ENCODE measurements around the gene RPL29.
A peak's percentile ranks its signal among the peaks of the same experiment; 100 is the strongest.
"Not testable (repeated sequence)": the region's sequence is repeated elsewhere in the genome, so short reads cannot be mapped to it uniquely, and the experiment has no call there.

Gene RPL29

DNA sequence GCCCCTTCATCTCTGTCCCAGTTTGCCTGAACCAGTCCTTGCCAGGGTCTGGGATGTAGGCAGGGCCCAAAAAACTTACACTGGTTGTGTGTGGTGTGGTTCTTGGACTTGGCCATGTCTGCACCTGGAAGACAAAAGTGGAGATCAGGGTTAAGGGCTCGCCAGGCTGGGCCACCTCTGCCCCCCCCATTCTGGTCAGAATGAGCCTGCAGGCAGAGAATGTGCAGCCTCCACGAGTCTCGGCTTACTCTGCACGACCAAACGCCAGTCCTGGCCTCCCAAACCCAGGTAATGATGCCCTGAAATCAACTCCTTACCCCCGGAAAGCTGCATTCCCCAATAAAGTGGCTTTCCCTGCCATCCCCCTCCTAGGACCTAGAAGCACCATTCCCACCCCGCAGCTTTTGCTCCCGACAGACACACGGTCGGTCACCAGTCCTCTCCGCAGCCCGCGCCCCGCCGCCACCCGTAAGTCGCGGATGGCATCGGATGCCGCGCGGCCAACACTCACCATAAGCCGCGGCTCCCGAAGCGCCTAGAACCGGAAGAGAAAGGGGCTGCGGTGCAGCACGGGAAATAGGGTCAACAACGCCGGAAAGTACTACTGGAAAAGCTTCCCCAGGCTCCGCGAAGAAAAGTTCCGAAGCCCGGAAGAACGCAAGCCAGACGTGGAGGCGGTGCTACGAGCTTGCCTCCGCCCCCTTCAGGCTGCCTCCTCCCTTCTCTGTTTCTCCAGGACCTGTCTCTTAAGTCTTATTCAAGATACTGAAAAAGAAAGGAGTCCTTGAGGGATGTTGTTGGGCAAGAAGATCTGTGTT is at the start of gene RPL29:
RPL29 (minus strand) TSS at position 550 of the 818 bp plus-strand sequence; CDS start at position 116, 434 bp downstream.
- peak; percentile 98 for DNase-seq

DNA sequence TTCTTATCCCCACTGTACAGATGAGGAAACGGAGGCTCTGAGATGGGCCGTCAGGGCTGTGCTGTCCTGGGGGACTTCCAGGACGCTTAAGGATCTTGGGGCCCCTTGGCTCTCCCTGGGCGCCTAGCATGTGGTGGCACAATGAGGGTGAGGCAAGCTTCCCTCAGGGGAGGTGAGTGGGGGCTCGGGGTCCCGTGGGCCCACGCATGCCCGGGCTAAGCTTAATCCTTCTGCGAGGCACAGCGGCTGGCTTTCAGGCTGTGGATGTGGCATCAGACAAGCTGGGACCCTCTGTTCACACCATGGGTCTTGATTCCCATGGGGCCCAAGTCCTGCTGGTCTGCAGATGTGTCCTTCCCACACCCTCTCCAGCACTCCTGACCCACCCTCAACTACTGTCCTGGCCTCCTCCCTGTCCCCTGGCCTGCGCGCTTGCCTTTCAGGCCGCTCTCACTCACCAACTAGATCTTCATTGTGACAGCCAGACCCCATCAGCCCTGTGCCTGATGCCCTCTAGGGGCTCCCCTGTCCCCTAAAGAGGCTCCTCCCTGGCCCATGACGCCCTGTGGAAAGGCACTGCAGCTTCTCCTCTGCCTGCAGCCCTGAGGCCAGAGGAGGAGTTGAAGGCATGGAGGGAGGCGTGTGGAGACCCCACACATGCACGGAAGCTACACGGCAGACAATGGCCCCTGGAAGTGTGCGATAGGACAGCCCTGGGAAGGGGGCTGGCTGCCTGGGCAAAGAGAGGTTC is 49.3 kb upstream of the RPL29 start:
- no peak for DNase-seq

DNA sequence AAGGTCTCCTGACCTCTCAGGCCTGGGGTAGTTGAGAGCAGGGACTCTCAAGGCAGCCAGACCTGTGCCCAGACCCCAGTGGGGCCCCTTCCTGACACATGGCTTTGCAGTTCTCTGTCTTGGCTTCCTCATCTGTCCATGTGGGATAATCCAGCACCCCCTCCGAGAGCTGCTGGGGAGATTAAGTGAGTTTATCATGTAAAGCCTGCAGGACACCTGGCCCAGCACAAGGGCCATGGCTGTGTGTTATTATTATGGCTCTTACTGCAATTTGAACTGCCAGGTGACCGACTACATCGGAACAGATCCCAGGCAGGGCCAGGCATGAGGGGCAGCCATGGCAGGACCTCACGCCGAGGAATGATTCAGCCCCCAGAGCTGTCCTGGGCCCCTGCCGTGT is 48.1 kb upstream of the RPL29 start:
- no peak for DNase-seq

DNA sequence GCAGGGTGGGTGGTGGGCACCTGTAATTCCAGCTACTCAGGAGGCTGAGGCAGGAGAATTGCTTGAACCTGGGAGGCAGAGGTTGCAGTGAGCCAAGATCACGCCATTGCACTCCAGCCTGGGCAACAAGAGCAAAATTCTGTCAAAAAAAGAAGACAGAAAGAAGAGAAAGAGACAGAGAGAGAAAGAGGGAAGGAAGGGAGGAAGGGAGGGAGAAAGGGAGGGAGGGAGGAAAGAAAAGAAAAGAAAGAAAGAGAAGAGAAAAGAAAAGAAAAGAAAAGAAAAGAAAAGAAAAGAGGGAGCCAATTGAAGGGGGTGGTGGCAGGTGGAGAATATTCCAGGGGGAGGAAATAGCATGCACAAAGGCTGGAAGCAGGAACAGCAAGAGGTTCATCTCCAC is 47.3 kb upstream of the RPL29 start:
- DNase-seq, result not testable (repeated sequence)

DNA sequence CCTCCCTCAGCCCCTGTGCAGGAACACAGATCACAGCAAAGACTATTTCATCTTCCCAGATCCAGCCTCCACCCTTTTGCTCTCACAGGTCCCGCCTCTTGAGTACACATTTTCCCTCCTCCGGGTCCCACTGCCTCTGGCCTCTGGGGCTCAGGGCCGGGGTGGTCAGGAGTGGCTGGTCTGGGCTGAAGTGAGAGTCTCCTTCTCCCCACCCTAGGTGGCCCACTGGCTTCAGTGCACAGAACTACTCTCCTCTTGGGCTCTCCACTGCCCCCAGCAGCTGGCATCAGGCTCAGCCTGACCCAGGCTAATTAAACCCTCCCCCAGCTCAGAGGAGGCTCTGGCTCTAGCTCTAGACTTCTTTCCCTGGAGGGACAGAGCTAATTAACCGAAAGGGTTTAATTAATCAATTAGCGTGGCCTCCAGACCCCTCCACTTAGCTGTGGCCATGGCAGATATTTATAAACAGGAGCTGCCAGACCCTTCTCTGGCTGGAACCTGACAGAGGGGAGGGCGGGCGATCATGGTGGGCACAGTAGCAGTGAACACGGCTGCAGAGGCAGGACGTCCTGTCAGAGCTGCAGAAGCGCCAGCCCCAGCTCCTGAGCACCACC is 45.5 kb upstream of the RPL29 start:
- no peak for DNase-seq

DNA sequence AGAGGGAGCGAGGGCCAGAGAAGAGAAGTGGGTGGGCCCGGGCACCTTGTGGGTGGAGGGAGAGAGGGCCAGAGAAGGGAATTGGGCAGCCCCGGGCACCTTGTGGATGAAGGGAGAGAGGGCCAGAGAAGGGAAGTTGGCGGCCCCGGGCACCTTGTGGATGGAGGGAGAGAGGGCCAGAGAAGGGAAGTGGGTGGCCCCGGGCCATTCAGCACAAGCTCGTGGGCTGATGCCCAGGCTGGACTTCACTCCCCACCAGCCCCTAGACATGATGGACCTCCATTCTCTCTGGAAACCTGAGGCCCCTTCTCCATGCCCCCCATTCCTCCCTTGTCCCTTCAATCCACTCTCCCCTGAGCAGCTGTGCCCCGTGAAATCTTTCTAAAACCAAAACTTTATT is 44.9 kb upstream of the RPL29 start:
- no peak for DNase-seq

DNA sequence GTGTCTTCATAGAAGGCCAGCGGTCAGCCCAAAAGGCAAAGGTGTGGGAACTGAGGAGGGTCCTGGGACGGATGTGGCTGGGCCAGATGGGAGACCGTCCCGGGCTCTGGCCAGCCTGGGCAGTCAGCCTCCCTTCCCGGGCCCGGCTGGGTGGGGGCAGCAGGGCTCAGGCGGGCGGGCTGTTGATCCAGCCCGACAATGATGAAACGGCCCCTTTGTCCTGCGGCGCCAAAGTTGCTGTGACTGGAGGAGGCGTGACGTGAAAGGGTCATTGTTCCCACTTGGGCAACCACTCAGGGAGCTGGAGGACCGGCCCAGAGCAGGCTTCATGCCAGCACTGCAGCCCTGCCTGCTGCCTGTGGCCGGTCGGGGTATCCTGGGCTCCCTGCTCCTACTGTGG is 44.2 kb upstream of the RPL29 start:
- DNase-seq, result no peak

DNA sequence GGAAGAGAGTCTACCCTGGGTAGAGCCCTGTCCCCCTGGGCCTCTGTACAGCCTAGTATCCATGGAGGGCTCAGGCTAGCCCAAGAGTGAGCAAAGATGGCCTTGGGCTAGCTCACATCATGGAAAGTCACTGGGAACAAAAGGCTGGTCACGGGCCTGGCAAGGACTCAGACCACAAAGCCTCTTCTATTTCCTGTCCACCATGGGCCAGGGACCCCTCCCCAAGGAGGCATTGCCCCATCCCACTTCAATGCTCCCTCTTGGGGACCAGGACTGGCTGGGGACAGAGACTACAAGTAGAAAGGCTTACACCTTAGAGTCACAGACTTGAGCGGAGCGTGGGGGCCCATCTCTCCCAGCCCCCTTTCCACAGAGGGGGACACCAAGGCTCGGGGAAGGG is 43.7 kb upstream of the RPL29 start:
- no peak for DNase-seq

DNA sequence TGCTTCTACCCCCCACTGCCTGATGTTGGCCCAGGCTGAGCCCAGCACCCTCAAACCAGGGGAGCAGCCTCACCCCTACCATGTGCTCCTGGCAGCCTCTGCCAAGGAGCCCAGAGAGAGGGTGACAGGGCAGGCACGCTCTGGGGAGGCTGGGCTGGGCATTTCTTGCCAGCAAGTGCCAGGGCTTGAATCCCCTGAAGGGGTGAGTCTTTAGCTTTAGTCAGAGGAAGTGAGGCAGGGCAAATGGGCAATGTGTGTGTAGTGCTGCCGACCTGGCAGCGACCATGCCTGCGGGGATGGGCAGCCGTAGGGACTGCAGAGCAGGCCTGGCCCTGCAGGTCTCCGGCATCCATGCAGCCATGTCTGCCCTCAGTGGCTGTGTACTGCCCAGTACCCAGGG is 42.5 kb upstream of the RPL29 start:
- no peak for DNase-seq

DNA sequence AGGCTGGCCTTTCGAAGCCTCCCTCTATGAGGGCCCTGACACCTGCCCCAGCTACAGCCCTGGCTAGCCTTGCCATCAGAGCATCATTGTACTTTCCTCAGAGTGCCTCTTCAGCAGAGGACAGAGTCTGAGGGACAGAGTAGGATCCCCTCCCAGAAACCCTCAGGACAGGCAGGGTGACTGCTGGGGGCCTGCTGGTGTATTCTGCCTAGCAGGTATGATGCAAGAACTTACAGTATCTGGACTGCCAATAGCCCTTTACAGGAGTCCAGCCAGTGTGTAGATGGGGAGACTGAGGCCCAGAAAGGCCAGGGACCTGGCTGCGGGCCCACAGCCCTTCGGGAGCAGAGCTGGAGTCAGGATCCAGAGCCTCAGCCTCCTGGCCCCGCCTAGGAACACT is 41.6 kb upstream of the RPL29 start:
- DNase-seq, result no peak

DNA sequence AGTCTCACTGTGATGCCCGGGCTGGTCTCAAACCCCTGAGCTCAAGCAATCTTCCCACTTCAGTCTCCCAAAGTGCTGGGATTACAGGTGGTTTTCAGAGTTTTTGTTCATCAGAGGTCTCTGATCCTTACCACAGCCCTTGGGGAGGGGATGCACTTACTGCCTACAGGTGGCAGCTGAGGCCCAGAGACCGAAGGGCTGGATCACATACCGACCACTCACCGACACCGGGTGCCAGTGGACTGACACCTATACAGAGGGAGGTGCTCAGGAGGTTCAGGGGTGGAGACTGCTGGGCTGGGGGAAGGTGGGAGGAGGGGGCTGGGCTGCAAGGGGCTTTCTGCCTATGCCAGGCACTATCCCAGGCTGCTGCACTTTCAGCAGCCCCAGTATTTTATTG is 41.1 kb upstream of the RPL29 start:
- no peak for DNase-seq

DNA sequence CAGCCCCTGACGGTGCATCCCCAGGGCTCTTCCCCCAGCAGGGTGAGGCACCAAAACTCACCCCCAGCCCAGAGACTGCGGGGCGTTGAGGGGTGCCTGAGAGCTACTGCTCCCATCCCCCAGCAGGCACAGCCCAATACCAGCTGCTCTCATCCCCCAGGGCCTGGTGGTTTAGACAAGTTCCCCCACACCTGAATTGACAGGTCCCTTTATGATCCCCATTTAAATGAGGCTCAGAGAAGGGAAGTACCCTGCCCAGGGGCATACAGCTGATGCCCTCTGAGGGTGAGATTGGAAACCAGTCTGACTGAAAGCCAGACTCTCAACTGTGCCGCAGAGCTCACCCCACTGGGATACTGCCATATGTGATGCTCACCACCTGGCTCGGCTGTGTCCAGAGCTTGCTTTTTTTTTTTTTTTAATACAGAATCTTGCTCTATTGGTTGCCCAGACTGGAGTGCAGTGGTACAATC is 40.6 kb upstream of the RPL29 start:
- DNase-seq, result no peak

DNA sequence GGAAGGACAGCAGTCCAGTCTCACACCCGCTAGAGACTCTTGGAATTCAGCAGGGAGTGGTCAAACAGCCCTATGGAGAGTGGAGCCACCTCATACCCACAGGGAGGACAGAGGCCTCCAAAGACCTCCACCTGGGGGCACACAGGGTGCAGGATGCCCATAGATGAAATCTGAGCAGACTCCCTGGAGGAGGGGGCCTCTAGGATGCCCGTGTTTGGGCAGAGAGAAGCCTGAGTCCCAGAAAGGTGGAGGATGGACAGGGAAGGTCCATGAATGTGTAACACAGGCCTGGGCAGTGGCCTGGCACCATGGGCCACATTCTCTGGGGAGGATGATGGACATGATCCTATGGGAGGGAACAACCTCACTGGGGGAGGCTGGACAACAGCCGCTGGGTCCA is 39.0 kb upstream of the RPL29 start:
- DNase-seq, result no peak

DNA sequence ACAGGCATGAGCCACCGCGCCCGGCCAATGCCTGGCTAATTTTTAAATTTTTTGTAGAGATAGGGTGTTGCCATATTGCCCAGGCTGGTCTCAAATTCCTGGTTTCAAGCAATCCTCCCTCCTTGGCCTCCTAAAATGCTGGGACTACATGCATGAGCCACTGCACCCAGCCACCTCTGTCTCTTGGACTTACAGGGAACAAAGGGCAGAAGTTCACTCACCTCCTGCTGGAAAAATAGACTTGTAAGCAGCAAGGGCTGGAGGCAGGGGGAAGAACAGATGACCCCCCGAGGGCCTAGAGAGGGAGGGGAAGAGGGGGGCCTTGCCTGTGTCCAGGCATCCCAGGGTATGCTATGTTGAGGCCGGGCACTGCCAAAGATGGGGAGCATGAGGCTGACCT is 38.5 kb upstream of the RPL29 start:
- DNase-seq, result no peak

DNA sequence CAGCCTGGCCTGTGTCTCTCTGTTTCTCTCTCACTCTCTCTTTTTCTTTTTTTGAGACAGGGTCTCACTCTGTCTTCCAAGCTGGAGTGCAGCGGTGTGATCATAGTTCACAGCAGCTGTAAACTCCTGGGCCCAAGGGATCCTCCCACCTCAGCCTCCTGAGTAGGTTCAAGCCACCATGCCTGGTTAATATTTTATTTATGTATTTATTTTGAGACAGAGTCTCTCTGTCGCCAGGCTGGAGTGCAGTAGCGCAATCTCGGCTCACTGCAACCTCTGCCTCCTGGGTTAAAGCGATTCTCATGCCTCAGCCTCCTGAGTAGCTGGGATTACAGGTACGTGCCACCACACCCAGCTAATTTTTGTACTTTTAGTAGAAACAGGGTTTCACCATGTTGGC is 38.1 kb upstream of the RPL29 start:
- DNase-seq, result not testable (repeated sequence)

DNA sequence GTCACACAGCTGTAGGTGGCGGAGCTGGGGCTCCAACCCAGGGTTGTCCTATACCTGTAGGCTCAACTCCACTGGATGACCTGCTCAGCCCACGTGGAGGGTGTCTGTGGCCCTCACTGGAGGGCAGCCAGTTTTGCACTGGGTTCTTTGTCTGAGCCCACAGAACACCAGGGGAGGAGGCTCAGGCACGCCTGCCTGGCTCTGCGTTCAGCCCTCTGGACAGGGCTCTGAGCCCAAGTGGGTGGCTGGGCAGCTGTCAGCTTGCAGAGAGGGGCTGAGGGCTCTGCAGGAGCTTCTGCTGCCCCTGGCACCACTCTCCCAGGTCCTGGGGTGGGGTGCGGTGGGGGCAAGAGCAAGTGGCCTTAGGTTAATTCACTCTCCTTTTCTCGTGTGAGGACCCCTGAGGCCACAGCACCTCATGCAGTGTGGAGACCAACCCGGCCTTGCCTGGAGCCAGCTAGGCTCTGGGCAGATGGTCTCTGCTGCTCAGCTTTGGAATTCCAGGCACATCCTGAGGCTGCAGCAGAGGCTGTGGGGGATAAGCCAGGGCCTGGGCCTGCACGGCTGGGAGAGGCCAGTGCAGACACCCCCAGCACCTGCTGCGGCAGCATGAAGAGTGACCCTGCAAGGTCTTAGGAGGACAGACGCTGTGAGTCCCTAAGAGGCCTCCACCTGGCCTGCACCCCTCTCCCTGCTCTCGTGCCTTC is 37.2 kb upstream of the RPL29 start:
- no peak for DNase-seq

DNA sequence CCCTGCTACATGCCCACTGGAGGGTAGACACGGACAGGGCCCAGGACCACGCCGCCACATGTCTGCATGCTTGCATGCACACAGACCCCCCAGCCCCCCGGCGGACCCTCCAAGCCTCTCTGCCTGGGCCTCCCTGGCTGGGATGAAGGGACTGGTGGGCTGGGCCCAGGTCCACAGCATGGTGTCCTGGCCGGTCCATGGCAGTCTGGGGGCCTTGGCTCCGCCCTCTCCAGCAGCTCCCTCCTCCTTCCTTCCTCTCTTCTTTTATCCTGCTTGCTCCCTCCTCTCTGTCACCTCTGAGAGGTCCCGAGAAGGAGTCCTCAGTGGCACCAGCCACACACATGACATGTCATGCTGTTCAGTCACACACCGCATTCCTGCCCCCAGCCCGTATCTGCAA is 36.2 kb upstream of the RPL29 start:
- no peak for DNase-seq

DNA sequence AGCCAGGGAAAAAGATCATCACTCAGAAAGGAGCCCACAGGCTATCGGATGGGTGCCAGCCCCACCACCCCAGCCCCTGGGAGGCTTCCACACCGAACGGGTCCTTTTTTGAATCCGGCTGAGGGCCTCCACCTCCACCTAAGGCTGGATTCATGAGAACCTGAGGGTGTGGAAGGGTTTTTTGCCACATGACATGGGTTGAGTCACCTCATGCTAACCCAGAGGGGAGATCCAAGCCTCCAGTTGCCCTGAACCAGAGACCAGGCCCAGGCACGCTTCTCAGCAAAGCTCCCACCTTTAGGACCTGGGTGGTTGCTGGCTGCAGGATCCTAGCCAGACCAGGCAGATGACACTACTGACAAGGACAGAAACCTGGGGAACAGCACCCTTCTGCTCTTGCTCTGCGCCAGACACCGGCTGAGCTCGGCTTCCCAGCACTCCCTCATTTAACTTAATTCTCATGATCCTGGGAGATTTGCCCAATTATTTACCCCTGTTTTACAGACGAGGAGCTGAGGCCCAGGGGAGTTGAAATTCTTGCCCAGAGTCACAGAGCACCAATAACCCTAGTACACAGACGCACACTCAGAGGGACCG is 35.1 kb upstream of the RPL29 start:
- no peak for DNase-seq

DNA sequence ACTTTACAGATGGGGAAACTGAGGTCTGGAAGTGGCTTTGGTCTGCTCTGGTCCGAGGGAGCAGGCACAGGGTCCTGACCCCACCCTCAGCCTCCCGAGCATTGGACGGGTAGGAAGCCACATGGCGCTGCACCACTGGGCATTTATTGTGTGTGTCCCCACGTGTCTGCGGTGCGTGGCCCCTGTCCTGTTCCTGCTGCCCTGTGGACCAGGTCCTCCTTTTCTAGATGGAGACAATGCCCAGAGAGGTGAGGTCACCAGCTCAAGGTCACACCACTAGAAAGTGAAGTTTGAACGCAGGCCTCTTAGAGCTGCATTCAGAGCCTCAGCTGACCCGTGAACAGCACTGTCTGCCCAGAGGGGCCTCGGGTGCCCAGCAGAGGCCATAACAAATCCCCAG is 33.8 kb upstream of the RPL29 start:
- DNase-seq, result no peak

DNA sequence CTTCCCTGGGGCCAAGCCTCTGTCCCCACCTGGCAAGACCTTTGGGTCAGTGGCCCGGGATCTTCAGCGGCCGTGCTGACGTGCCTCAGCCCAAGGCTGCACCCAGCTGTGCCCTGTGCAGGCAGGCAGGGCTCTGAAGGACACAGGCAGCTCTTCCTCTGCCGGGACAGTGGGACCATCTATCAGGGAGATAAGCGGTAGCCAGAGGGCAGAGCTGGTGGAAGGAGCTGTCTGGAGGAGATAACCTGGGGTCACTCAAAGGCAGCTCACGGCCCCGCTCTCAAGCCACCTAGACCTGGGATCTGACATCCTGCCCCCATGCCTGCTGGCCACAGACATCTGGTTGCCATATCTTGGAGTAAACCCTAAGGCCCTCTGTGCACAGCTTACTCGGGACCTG is 33.4 kb upstream of the RPL29 start:
- DNase-seq, result no peak

DNA sequence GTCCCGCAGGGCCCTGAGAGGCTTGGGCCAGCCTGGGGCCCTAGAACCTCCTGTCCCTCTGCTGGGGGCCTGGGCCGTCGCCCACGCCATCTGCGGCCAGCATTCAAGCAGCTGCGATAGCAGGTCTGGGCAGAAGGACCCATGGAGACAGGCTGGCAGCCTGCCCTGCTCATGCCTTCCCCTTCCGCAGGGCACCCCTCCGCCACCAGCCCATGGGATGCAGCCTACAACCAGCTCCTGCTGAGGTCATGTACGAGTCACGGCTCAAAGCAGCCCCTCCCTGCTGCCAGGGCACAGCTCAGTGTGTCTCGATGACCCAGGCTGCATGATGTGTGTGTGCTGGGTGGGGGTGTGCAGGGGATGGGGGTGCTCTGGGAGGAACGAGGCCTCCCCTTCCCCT is 32.9 kb upstream of the RPL29 start:
- DNase-seq, result no peak

DNA sequence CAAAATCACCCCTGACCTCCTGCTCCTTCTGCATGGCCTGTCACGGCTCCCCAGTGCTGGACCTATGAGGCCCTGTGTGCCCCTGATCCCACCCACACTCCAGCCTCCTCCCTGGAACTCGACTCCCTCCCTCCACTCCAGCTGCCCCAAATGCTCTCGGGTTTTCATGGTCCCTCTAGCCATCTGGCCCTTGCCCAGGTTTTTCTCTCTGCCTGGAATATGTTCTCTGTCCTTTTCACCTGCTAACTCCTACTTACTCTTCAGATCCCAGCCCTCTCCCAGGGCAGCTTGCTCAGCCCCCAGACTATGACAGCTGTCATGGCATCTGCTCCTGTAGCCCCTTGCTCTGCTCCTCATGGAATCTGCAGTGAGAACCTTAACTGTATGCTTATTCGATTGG is 30.3 kb upstream of the RPL29 start:
- no peak for DNase-seq

DNA sequence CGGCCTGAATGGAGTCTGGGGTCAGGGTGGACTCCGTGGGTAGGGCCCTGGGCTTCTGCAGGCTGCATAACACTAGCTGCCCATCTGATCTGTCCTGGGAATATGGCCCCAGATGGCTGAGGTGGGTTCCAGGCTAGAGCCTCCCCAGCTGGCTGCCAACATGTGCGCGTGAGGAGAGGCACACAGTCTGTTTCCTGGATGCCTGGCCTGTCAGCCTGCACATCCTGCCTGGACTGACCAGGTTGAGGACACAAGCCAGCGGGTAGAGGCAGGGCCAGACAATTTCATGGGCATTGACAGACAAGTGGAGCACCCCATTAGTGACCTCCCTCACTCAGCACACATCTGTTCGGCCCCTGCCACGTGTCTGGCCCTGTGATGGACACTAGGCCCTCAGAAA is 29.8 kb upstream of the RPL29 start:
- no peak for DNase-seq

Data from kidney glomerular epithelial cell (primary cell).